Esophagus muscularis mucosa (tissue), 3 donors: ENCODE measurements around the gene GALNTL6.

Experiments used
- CTCF ChIP-seq, 3 experiments: fragments of 200-600 bp in 2 of 3; fragments of 450-650 bp in 1 of 3; sonication (generic) in 2 of 3; IDR thresholded peaks; one replicate each; pipeline ENCODE4 v1.5.1; 2017 to 2019; ENCODE audit warnings: antibody characterized with exemption in 3 of 3, mild to moderate bottlenecking in 2 of 3, moderate library complexity in 1 of 3
- POLR2A ChIP-seq: fragments of 450-650 bp; IDR thresholded peaks from one replicate; pipeline ENCODE4 v1.6.1; 2017; ENCODE audit warnings: antibody characterized with exemption, moderate library complexity, mild to moderate bottlenecking, low read depth

GRCh38 chr4:172348426-172348825 lies 535.2 kb downstream of the GALNTL6 start:
- no peak for TF ChIP-seq CTCF (IDR thresholded peaks at IDR 0.05)
- TF ChIP-seq POLR2A = no peak
